Measurements from ENCODE around the gene C4orf33.
A peak's percentile ranks its signal among the peaks of the same experiment; 100 is the strongest.

Gene C4orf33

GRCh38 chr4:129087516-129087915, 8.4 kb upstream of the C4orf33 start:
- Histone ChIP-seq H3K4me3 (ENCODE audit: low read depth, low read length) (no peak overlapping the region), H3K27ac (ENCODE audit: extremely low read depth, low read depth, low read length) (no peak overlapping the region), H3K4me1 (ENCODE audit: control insufficient read depth, insufficient read depth, low read length) (no peaks in the 10 kb centered on the region), H3K9me3 (ENCODE audit: control insufficient read depth, insufficient read depth, low read depth, low read length) (no peaks in the 10 kb centered on the region), H3K36me3 (ENCODE audit: control insufficient read depth in 2 of 2, insufficient read depth in 1 of 2, low read length in 2 of 2) (peaks cover 0 to 3% of the 10 kb centered on the region in 2 experiments; a peak in 1 of 3 replicates)
- no peak for TF ChIP-seq INSM2 (tag by site-specific recombination; IDR thresholded peaks at IDR 0.05)
- TF ChIP-seq ZNF302 (tag by site-specific recombination; IDR thresholded peaks at IDR 0.05; ENCODE audit: low read depth), result no peak
- no peak for TF ChIP-seq ZBTB11 (tag by site-specific recombination; conservative IDR thresholded peaks at IDR 0.05; ENCODE audit: low read depth)
- no peak for TF ChIP-seq REST (tag by site-specific recombination; IDR thresholded peaks at IDR 0.05)
- no peak for TF ChIP-seq KLF8 (tag by site-specific recombination; IDR thresholded peaks at IDR 0.05)
- TF ChIP-seq ZNF580 (tag by site-specific recombination; IDR thresholded peaks at IDR 0.05), result no peak
- CTCF ChIA-PET, result no interaction called here
- POLR2A ChIA-PET, result interaction anchor here (0.7 kb wide), 1 partner anchor 84 kb away, joined by 3 read pairs; no protein-coding TSS in a partner anchor

GRCh38 chr4:129092631-129093190, 3.2 kb upstream of the C4orf33 start:
- Histone ChIP-seq H3K27ac (ENCODE audit: extremely low read depth, low read depth, low read length) (peak overlapping the region; percentile 89), H3K9me3 (ENCODE audit: control insufficient read depth, insufficient read depth, low read depth, low read length) (no peaks in the 10 kb centered on the region), H3K4me1 (ENCODE audit: control insufficient read depth, insufficient read depth, low read length) (no peaks in the 10 kb centered on the region), H3K36me3 (ENCODE audit: control insufficient read depth in 2 of 2, insufficient read depth in 1 of 2, low read length in 2 of 2) (no peaks in the 10 kb centered on the region), H3K4me3 (ENCODE audit: low read depth, low read length) (peak overlapping the region; percentile 88)
- ChIA-PET POLR2A (interaction anchor here (1.4 kb wide), 1 partner anchor 281 kb away, joined by 4 read pairs; no protein-coding TSS in a partner anchor), CTCF (interaction anchor here (0.7 kb wide), 1 partner anchor 596 kb away, joined by 3 read pairs; no protein-coding TSS in a partner anchor)
- no peak for TF ChIP-seq ZNF571 (tag by site-specific recombination; IDR thresholded peaks at IDR 0.05)
- TF ChIP-seq ZNF654 (tag by site-specific recombination; IDR thresholded peaks at IDR 0.05; ENCODE audit: low read depth), result no peak
- no peak for TF ChIP-seq ZNF830 (tag by site-specific recombination; IDR thresholded peaks at IDR 0.05; ENCODE audit: low read depth)
- TF ChIP-seq ZFHX2 (tag by site-specific recombination; conservative IDR thresholded peaks at IDR 0.05), result no peak
- TF ChIP-seq YY2 (tag by site-specific recombination; IDR thresholded peaks at IDR 0.05), result no peak
- TF ChIP-seq KLF9 (tag by site-specific recombination; IDR thresholded peaks at IDR 0.05; ENCODE audit: low read depth), result no peak
- TF ChIP-seq ZNF664 (tag by site-specific recombination; IDR thresholded peaks at IDR 0.05), result no peak
- TF ChIP-seq MYNN (tag by site-specific recombination; IDR thresholded peaks at IDR 0.05; ENCODE audit: borderline replicate concordance), result no peak
- TF ChIP-seq ZNF324 (tag by site-specific recombination; IDR thresholded peaks at IDR 0.05), result no peak
- no peak for TF ChIP-seq FEZF1 (tag by site-specific recombination; IDR thresholded peaks at IDR 0.05)
- no peak for TF ChIP-seq SP7 (tag by site-specific recombination; IDR thresholded peaks at IDR 0.05)
- TF ChIP-seq ZNF544 (tag by site-specific recombination; IDR thresholded peaks at IDR 0.05), result no peak
- TF ChIP-seq ZNF501 (tag by site-specific recombination; IDR thresholded peaks at IDR 0.05), result no peak
- no peak for TF ChIP-seq PRDM10 (tag by site-specific recombination; IDR thresholded peaks at IDR 0.05)
